ENCODE data around the gene MSMP.

MSMP gene

DNA sequence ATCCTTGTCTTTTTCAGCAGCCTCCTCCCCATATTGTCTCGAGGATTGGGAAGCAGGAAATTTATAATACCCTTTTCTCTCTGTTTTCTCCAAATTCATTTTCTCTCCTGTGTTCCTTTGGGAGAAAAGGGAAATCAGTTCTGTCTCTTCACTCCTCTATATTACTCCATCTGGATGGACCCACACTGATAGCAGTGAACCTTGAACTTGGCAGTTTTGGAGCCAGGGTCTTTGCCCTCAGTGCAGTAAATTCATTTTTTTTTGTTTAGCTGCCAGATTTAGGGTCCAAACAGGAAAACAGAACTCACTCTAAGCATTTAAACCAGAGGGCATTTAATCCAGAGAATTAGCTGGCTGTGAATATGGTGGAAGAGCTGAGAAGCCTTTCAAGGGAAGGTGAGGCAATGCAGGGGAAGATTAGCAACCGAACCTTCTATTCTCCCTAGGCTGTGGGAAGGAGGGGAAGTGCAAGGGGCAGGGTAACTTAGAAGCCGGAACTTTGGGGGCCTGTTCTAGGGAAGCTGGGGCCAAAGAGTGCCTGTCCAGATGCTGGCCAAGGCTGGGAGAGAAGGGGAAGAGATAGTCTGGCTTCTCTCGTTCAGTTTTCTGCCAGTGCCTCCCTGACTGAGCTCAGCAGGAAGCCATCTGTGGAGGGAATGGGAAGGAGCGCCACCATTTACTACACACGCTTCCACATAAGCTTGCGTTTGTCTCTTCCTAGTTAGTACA, 21.0 kb upstream of the MSMP start:
- TF ChIP-seq CTCF (conservative IDR thresholded peaks at IDR 0.05; ENCODE audit: low read depth), result no peak
- H3K27ac ChIP-seq, result no peak overlapping the region
- no peak for DNase-seq (ENCODE audit: low spot score)
- ChIA-PET CTCF (interaction anchor here (0.6 to 1.0 kb wide), 4 partner anchors 13 to 70 kb away, joined by 3 read pairs; no protein-coding TSS in a partner anchor), POLR2A (ENCODE audit: low non-redundant PET) (no interaction called here)

DNA sequence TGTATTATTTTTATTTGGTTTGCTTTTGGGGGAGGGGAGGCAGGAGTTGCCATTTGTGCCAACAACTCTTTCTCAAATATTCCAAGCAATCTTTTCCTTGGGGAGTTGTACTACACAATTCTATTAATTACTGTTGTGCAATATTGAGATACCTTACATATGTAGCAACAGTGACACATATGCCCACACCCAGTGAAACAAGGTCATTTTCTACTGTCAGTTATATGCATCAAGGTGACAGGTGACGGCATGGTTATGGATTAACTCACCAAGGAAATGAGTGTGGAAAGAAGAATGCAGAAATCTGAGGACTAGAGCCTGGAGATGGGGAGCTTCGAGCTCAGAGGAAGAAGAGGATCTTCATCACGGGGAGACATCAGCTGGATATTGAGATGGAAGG, 17.9 kb upstream of the MSMP start:
- H3K27ac ChIP-seq, result no peak overlapping the region; the same call in 1 of the 2 replicates
- POLR2A ChIA-PET (ENCODE audit: low non-redundant PET), result interaction anchor here (0.5 kb wide), 1 partner anchor 11 kb away, joined by 3 read pairs; no protein-coding TSS in a partner anchor

DNA sequence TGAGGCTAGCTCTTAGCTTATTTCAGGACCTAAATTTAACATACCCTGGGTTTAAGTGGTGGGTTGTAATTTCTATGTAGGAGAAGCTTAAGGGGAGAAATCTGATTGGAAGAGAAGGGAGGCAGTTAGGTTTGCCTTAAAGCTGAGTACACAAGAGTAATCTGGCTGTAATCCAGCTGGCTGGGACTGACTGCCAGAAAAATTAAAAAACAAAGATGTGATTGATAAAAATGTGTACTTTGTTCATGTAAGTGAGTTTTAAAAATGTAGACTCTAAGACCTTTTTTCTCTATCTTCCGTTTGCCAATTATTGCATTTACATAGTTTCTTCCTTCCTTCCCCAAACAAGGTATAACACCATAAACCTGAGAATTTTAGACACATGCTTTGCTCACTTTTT, 17.5 kb upstream of the MSMP start:
- no peak for DNase-seq (ENCODE audit: low spot score)
- ChIA-PET POLR2A (ENCODE audit: low non-redundant PET) (interaction anchor here (0.5 kb wide), 1 partner anchor 11 kb away, joined by 3 read pairs; no protein-coding TSS in a partner anchor), CTCF (interaction anchor here (0.6 kb wide), 1 partner anchor 419 kb away, joined by 5 read pairs; no protein-coding TSS in a partner anchor)
- TF ChIP-seq CTCF (conservative IDR thresholded peaks at IDR 0.05; ENCODE audit: low read depth), result no peak
- H3K27ac ChIP-seq, result no peak overlapping the region

More for the DNA sequence above, 17.9 kb upstream of the MSMP start:
- peak; percentile 76 for DNase-seq (ENCODE audit: low spot score)
- CTCF ChIA-PET, result interaction anchor here (0.6 to 1.5 kb wide), 3 partner anchors 18 to 296 kb away, joined by 4 to 5 read pairs (median 4); no protein-coding TSS in a partner anchor
- no peak for TF ChIP-seq CTCF (conservative IDR thresholded peaks at IDR 0.05; ENCODE audit: low read depth)

DNA sequence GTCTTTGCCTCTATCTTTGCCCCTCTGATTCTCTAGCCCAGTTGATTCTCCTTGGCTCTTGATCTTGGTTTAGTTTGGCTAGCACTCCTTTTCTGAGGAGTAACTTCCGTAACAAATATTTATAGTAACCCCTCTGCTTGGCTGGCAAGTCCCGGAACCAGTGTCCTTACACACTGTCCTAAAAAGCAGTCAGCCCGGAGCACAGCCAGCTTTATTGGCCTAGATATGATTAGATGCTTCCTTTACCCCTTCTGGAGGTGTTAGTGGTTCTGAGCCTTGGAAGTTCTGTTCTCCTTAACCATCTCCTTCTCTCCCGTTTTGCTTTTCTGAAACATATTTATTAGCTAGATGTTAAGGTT, 17.0 kb upstream of the MSMP start:
- ChIA-PET POLR2A (ENCODE audit: low non-redundant PET) (no interaction called here), CTCF (interaction anchor here (0.6 to 0.8 kb wide), 2 partner anchors 15 to 419 kb away, joined by 3 to 5 read pairs; no protein-coding TSS in a partner anchor)
- TF ChIP-seq CTCF (conservative IDR thresholded peaks at IDR 0.05; ENCODE audit: low read depth), result no peak
- no peak for DNase-seq (ENCODE audit: low spot score)
- H3K27ac ChIP-seq, result no peak overlapping the region

GRCh38 chr9:35769763-35770162, 15.7 kb upstream of the MSMP start:
- no peak for TF ChIP-seq CTCF (conservative IDR thresholded peaks at IDR 0.05; ENCODE audit: low read depth)
- CTCF ChIA-PET, result interaction anchor here (1.4 kb wide), 1 partner anchor 21 kb away, joined by 6 read pairs; no protein-coding TSS in a partner anchor
- DNase-seq (ENCODE audit: low spot score), result no peak
- H3K27ac ChIP-seq, result no peak overlapping the region
- POLR2A ChIA-PET (ENCODE audit: low non-redundant PET), result no interaction called here

- DNase-seq (ENCODE audit: low spot score), result no peak
- ChIA-PET CTCF (interaction anchor here (0.7 kb wide), 1 partner anchor 135 kb away, joined by 3 read pairs; no protein-coding TSS in a partner anchor), POLR2A (ENCODE audit: low non-redundant PET) (no interaction called here)
- H3K27ac ChIP-seq, result no peak overlapping the region
- no peak for TF ChIP-seq CTCF (conservative IDR thresholded peaks at IDR 0.05; ENCODE audit: low read depth)
These were observed 13.4 kb upstream of the MSMP start for GRCh38 chr9:35767458-35767857.

Data from RWPE1 (cell line).